HG03175 (cell line): ENCODE data around the gene CCDC184.
A peak's percentile ranks its signal among the peaks of the same experiment; 100 is the strongest.

ENCODE experiments used
- ATAC-seq: cut with Tn5 transposase; IDR thresholded peaks from one replicate; pipeline ENCODE4 v1.9.1; 2021; ENCODE audit warnings: mild to moderate bottlenecking, moderate library complexity; ENCODE audit not compliant: unreplicated experiment

Gene CCDC184

GRCh38 chr12:48177982-48178381, 5.5 kb upstream of the CCDC184 start:
- ATAC-seq: no peak

DNA sequence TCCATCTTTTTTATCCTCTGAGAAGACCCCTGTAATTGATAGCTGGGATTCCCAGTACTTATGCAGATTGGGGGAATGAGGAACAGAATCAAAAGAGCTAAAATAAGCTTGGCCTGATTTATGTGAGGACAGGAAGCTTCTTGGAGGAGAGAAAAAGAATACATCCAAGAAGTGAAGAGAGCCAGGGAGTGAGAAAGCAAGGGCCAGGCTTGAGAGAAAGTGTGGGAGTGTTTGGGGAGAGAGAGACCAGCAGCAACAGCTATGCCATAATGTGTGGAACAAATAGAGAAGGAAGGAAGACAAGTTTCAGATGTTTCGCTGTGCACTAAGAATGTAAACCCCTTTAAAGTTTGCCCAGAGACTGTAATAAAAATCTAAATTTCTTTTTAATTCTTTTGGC, 4.0 kb upstream of the CCDC184 start:
- ATAC-seq: no peak

DNA sequence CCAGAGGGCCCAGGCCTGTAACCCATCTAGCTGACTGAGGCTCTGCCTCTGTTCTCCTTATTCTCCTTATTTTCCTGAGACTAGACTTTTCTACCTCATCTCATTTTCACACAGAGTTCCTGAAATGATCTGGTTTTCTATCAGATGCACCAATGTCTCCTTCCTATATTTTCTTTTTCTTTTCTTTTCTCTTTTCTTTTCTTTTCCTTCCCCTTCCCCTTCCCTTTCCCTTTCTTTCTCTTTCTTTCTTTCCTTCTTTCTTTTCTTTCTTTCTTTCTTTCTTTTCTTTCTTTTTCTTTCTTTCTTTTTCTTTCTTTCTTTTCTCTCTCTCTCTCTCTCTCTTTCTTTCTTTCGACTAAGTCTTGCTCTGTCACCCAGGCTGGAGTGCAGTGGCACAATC, 3.0 kb upstream of the CCDC184 start:
- no peak for ATAC-seq

DNA sequence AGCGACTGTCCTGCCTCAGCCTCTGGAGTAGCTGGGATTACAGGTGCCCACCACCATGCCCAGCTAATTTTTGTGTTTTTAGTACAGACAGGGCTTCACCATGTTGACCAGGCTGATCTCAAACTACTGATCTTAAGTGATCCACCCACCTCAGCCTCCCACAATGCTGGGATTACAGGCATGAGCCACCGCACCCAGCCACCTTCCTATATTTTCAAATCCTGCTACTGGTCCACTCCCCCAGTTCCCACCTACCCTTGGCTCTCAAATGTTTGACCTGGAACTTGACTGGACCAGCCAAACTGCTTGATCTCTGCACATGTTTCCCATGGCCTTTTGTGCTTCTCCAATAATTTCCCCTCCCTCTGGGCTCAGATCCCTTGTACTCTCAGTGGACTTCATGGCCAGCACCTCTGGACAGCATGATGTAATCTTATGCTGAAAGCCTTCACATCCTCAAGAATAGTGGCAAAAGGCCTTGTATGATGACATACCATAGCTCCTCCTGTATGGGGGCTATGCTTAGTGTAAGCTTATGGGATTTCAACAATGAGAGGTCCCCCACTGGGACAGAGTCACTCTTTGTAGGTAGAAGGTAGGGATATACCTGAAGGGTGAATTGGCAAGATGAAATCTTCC, 2.5 kb upstream of the CCDC184 start:
- ATAC-seq: no peak

DNA sequence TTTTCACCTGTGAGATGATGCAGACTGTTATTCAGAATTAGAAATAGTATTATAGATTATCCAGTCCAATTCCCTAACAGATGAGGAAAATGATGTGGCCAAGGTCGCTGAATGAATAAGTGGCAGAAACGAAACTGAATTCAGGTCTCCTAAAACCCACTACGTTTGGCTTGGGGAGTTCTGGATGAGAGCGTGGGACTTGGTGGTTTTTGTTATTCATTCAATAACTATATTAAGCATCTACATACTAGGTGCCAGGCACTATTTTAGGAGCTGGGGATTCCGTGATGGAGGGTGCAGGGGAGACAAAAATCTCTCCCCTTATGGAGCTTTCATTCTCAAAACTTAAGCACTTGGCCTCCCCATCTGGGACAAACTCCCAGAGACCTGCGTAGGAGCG, 813 bp upstream of the CCDC184 start:
- ATAC-seq: no peak

DNA sequence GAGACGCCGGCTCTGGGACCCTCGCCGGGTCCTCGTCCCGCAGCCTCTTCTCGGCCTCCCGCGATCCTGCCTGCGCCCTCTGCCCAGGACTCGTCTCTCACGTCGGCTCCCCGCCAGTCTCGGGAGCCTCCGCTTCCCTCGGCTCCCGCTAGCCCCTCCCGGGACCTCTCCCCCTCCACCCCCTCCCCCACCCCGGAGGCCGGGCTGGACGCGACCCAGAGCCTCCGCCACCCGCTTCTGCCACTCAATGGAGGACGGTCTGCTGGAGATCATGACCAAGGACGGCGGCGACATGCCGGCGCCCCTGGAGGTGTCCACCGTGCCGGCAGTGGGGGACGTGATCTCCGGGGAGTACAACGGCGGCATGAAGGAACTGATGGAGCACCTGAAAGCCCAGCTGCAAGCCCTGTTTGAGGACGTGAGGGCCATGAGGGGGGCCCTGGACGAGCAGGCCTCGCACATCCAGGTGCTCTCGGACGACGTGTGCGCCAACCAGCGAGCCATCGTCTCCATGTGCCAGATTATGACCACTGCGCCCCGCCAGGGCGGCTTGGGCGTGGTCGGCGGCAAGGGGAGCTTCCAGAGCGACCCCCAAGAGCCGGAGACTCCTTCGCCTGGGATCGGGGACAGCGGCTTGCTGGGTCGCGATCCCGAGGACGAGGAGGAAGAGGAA, 568 bp downstream of the CCDC184 start:
- no peak for ATAC-seq

GRCh38 chr12:48184549-48184922, 1.1 kb downstream of the CCDC184 start:
- ATAC-seq: no peak

DNA sequence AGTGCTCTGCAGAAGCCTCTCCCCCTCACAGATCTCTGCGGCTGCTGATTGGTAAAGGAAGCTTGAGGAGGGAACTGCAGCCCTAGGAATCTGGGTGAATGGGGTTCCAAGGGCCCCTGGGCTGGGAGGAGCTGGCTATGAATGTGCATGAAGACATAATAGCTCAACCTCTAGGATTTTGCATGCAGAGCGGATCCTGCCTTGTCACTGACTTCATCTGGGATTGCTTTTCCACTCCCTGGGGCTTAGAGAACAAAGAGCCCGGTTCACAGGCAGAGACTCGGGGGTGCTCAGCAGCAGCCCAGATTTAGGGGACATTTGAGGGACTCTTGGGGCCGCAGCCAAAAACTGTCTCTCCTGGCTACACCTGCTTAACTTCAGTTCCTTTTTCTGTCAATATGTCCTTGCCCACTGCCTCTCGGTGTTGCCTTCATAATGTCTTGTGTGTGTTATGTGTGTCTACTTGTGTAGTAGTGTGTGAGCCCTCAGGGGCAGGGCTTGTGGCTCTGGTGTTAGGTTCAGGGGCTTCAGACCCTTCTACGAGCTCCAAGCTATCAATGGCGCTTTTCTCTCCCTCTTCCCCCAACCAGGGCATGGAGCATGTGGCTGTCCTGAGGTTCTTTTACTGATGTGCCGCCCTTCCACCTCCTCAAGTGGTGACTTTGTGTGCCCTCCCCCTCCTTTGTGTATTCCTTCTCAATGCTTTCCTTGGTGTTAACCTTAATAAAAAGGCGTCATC, 1.9 kb downstream of the CCDC184 start:
- no peak for ATAC-seq

DNA sequence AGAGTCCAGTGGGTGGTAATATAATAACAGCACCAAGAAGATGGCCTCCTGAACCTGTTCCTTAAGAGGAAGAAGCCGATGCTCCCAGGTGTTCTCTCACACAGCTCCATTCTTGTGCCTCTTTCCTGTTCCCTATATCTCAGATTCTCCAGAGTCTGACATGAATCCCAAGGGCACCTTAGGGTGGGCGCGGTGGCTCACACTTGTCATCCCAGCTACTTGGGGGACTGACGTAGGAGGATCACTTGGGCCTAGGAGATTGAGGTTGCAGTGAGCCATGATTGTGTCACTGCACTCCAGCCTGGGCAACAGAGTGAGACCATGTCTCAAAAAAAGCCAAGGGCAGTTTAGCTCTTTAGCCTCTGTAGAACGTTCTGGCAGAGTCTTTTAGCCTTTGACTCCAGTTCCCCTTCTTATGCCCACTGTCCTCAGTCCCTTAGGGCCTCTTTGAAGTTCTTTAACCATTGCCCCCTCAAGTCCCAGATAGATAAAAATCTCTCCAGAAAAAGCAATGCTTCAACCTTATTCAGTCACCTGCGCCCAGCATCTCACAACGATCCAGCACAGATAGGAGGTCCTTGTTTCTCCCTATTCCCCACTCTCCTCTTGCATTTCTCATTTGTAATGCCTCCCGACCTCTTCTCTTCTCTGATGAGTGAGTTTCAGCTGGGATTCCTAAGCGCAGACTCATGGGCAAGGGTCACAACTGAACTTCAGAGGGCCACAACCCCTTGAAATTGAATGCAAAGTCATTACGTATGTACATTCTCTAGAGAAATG, 4.7 kb downstream of the CCDC184 start:
- ATAC-seq: no peak

DNA sequence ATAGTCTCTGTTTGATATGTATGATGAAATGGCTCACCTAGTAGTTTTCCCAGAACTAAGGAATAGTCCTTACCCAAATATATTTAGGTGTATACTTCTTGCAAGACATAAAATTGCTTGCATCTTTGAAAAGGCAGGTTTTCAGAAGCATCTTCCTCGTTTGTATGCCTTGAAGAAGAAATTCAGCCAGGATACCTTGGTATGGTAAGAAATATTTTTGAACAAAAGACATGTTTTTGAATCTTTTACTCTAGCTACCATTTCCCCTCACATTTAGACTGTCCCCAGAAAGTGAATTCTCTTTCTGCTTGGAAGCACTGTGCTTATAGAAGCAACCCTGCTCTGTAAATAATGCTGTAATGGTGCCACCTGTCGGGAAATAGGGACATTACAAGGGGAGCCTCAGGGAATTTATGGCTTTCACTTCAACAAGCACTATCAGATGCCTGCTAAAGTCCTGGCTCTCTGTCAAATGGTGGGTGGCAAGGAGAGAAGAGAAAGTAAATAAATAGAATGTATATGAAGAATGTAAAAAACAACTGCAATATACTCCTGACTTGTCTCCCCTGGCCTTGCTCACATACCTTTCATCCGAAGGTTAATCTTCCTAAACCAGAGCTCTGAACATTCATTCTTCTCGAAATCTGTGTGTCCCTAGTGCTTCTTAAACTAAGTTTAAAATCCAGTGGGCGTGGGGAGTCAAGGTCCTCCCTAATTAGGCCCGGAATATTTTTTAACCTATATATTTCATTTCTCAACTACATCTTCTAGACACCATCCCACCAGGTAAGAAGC, 6.1 kb downstream of the CCDC184 start:
- ATAC-seq: peak; percentile 60

- no peak for ATAC-seq
Observed at GRCh38 chr12:48191096-48191495, 7.7 kb downstream of the CCDC184 start.

- no peak for ATAC-seq
Observed at GRCh38 chr12:48192861-48193260, 9.4 kb downstream of the CCDC184 start.

DNA sequence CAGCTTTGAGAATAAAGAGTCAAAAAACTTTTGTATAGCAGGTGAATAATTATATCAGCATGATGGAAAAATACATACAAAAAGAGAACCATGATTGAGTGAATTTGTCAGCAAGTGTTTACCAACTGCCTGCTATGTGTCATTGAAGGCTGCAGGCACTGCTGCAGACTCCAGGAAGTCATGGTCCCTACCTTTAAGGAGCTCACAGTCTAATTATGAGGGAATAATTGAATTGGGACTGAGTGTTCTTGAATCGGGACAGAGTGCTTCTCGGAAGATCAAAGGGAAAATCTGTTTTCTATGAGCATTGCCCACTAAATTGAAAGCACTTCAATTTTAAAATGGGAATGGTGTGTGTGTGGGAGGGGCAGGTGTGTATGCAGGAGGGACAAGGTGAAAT, 10.2 kb downstream of the CCDC184 start:
- ATAC-seq: no peak

DNA sequence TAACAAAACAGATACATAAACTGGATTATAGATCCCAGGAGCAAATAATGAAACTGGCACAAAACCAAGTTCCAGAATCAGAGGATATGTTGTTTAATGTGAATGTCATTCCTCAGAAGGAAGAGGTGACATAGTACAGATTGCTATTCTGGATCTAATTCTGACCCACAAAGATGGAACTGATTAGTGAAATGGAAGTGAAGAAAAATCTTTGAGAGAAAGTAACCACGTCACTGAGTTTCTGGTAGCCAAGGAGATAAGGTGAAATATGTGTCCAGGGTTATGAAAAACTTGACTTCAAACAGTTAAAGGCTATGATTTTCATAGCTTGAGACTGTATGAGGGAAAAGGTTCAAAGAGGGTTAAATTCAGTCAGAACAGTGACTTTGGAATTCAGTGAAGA, 11.4 kb downstream of the CCDC184 start:
- no peak for ATAC-seq

- ATAC-seq: peak; percentile 33
Observed at GRCh38 chr12:48197549-48197970, 14.1 kb downstream of the CCDC184 start.

DNA sequence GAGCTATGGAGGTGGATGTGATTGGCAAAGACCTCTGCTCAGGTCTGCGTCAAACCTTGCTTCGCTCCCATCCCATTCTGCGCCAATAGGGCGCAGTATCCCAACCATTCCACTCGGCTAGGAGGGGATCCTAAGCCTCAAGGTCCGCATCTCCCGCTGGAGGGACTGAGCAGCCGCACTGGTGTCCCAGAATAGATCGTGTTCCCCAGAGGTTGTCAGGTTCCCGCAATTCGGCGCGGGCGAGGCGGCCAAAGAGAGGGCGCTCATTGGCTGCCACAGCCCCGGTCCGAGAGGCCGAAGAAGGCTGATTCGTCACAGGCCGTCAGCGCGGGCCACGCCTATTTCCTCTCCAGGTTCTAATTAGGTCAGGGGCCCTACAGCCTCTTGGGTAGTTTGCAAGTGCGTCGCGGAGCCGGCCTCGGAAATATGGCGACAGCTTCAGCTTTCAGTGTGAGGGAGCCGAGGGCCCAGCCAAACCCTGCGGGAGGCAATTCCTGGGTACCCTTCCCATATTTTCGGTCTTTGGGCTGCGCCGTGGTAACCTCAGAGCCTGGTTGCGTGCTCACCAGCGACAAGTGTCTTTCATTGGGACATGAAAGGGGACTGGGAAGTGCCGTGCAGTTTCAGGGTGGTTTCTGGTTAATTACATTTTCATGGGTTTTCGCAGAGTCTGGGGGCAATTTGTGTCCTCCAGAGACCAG, 14.7 kb downstream of the CCDC184 start:
- peak; percentile 100 for ATAC-seq

- ATAC-seq: peak; percentile 20
Observed at GRCh38 chr12:48198672-48198971, 15.2 kb downstream of the CCDC184 start.

GRCh38 chr12:48198985-48199384, 15.5 kb downstream of the CCDC184 start:
- no peak for ATAC-seq

DNA sequence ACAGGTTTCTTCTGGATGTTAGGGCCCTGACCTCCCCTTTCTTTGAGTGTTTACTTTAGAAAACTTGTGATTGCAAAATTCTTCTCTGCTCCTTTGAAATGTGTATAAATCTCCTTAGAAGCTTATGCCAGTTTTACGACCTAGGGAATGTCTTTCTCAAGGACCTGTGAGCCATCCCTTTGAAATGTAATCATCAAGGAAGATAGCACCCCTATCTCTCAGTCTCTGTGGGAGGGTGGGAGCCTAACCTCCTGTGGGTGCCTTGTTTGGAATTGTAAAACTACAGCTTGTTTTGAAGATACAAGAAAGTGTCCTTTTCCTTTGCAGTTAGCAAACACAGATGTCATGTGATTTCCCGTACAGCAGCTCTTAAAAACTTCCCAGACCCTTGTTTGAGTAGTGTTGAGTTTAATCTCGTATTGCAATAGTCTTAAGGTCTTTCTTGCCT, 16.4 kb downstream of the CCDC184 start:
- ATAC-seq: no peak

DNA sequence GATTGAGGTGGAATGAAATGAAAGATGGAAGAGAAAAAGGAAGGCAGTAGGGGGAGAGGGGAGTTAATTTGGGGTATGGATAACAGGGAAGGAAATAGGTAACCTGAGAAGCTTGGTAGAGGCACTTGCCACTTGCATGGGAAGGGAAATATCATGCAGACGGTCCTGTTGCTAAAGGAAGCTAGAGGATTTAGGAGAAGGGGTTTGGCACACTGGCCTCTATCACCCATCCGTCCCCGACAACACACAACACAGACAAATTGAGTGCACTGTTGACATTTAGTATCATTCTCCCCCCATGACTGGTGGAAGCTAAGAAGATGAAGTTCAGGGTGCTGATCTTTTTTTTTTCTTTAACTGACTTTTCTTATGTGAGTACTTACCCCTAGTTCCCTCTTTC, 17.6 kb downstream of the CCDC184 start:
- no peak for ATAC-seq
